Measurements from ENCODE around the gene ASCC3.

ASCC3 gene

DNA sequence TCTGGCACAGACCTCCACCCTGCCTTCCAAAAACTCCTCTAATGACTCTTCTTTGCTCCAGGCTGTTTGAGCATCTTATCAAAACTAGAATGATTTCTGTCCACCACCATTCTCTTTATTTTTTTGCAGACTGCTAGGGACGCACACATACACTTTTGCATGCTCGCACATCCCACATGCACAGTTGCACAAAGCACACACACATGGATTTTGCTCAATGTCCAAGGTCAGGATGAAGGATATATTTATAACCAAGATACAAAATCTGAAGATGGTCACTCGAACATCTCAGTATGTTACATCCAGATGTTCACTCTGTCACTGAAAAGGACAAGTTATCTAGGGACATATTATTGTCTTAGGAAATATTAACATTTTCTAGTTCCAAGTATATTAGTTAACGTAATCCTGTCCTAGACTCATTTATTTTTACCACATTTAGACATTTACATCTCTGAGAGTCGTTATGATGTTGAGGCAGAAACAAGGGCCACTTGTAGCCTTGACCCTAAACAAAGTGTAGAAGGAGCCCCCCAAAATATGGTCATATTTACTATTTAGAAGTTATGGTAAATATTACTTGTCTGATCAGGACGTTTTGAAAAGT, 413.0 kb downstream of the ASCC3 start:
- Mint-ChIP-seq H3K27ac (no peak overlapping the region), H3K27me3 (ENCODE audit: low read depth, poor library complexity) (peaks cover 100% of the 10 kb centered on the region), H3K36me3 (ENCODE audit: low read depth) (no peaks in the 10 kb centered on the region), H3K4me1 (peaks cover 51% of the 10 kb centered on the region), H3K9me3 (no peaks in the 10 kb centered on the region), H3K4me3 (peak overlapping the region; percentile 45)
- TF ChIP-seq, protein P1, sequence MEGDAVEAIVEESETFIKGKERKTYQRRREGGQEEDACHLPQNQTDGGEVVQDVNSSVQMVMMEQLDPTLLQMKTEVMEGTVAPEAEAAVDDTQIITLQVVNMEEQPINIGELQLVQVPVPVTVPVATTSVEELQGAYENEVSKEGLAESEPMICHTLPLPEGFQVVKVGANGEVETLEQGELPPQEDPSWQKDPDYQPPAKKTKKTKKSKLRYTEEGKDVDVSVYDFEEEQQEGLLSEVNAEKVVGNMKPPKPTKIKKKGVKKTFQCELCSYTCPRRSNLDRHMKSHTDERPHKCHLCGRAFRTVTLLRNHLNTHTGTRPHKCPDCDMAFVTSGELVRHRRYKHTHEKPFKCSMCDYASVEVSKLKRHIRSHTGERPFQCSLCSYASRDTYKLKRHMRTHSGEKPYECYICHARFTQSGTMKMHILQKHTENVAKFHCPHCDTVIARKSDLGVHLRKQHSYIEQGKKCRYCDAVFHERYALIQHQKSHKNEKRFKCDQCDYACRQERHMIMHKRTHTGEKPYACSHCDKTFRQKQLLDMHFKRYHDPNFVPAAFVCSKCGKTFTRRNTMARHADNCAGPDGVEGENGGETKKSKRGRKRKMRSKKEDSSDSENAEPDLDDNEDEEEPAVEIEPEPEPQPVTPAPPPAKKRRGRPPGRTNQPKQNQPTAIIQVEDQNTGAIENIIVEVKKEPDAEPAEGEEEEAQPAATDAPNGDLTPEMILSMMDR (IDR thresholded peaks at IDR 0.05), result no peak
- DNase-seq, result no peak

GRCh38 chr6:100467129-100468015, 413.8 kb downstream of the ASCC3 start:
- no peaks in the 10 kb centered on the region for H3K36me3 Mint-ChIP-seq (ENCODE audit: low read depth)
- peaks cover 58% of the 10 kb centered on the region for H3K4me1 Mint-ChIP-seq
- no peaks in the 10 kb centered on the region for H3K9me3 Mint-ChIP-seq
- peak overlapping the region; percentile 86 for H3K4me3 Mint-ChIP-seq
- TF ChIP-seq, protein P1 (IDR thresholded peaks at IDR 0.05), result no peak
- no peak overlapping the region for H3K27ac Mint-ChIP-seq
- DNase-seq, result peak; percentile 60
- H3K27me3 Mint-ChIP-seq (ENCODE audit: low read depth, poor library complexity), result peaks cover 100% of the 10 kb centered on the region

DNA sequence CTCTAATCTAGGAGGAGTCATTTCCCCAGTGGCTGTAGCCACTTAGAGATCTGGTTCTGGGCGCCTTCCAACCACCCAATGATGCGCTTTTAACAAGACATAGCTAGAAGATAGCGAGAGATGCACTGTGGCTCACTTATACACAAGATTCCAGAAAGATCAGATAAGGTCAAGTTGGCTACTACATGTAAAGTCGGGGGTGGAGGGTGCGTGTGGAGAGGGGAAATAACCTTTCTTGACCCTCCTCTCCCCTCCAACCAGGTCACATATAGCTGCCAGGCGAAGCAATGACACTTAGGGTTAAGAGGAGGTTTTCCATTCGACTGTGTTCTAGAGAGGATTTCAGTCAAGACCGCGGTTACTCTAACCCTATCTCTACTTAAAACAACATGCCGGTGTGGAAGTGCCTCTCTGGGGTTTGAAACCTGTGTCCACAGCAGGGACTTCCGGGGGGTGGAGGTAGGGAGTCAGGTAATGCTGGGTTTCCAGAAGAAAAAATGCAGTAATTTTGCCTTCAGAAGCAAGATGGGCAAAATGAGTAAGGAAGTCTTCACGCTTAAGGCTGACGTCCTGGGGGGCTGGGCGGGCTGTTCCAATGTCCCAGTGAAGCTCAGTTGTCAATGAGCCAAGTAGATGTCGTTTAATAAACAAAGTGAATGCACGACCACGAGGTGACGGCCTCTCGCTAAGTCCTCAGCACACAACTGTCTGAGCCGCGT, 414.6 kb downstream of the ASCC3 start:
- H3K4me1 Mint-ChIP-seq, result peaks cover 66% of the 10 kb centered on the region
- DNase-seq, result no peak
- no peaks in the 10 kb centered on the region for H3K9me3 Mint-ChIP-seq
- H3K36me3 Mint-ChIP-seq (ENCODE audit: low read depth), result no peaks in the 10 kb centered on the region
- H3K27me3 Mint-ChIP-seq (ENCODE audit: low read depth, poor library complexity), result peaks cover 100% of the 10 kb centered on the region
- H3K4me3 Mint-ChIP-seq, result peak overlapping the region; percentile 86
- no peak overlapping the region for H3K27ac Mint-ChIP-seq
- TF ChIP-seq, protein P1 (IDR thresholded peaks at IDR 0.05), result no peak

DNA sequence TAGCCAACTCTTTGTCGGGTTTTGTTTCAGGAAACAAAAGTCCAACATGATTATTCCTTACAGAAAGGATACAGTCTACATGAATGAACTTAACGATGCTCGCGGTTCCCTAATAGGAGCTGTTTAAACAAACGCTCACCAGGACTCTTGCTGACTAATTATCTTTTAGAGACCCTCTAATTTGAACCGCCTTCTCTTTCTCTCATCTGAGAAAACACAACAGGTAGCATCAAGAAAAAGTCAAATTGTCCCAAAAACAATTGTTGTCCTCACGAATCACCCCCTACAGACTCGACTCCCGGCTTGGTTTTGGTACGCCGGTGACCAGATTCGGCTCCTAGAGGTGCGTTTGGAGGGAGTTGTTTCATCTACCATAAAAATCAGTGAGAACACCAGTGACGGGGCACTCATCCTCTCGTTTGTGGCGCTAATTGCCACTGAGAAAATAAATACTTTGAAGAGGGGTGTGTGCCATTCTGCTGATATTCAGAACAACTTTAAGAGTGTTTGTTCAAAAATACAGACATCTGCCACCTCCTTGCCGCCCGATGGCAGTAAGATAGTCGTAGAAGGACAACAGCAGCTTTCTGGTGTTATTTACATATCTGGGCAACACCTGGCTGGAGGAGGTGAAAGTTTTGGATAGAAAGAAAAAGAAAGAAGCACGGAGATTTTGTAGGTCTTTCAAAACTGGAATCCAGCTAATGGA, 415.3 kb downstream of the ASCC3 start:
- H3K4me1 Mint-ChIP-seq, result peaks cover 70% of the 10 kb centered on the region
- DNase-seq, result no peak
- H3K9me3 Mint-ChIP-seq, result no peaks in the 10 kb centered on the region
- H3K27me3 Mint-ChIP-seq (ENCODE audit: low read depth, poor library complexity), result peaks cover 100% of the 10 kb centered on the region
- H3K27ac Mint-ChIP-seq, result no peak overlapping the region
- H3K36me3 Mint-ChIP-seq (ENCODE audit: low read depth), result no peaks in the 10 kb centered on the region
- TF ChIP-seq, protein P1 (IDR thresholded peaks at IDR 0.05), result no peak
- H3K4me3 Mint-ChIP-seq, result peak overlapping the region; percentile 86

GRCh38 chr6:100464903-100465700, 416.0 kb downstream of the ASCC3 start, which contains the start of gene SIM1:
Gene SIM1 (minus strand): TSS chr6:100464921. CDS start chr6:100463468, 1,453 bp downstream.
- Mint-ChIP-seq H3K27me3 (ENCODE audit: low read depth, poor library complexity) (peaks cover 98% of the 10 kb centered on the region), H3K27ac (no peak within 1 kb of the TSS), H3K36me3 (ENCODE audit: low read depth) (no peaks in the 10 kb centered on the region), H3K4me1 (peaks cover 77% of the 10 kb centered on the region), H3K9me3 (no peaks in the 10 kb centered on the region), H3K4me3 (peak within 1 kb of the TSS; percentile 86)
- peak; percentile 86 for DNase-seq
- TF ChIP-seq, protein P1 (IDR thresholded peaks at IDR 0.05), result no peak
